GM23338 (cell line): Measurements from ENCODE around the gene PPDPF. TPM values are rescaled to one million over a fixed set of nuclear protein-coding genes. Genes with fewer than 3 reads are reported as not detected.

Experiments
- ATAC-seq: fragments of 200-7000 bp; cut with Tn5 transposase; 3 replicates; pipeline ENCODE4 v1.9.1; 2020
- DNase-seq: peaks from one replicate; pipeline ENCODE4 v3.0.0-alpha.2; 2015; ENCODE audit warnings: low spot score
- H2AFZ ChIP-seq: fragments of 200-600 bp; sonication (generic); 2 replicates; pipeline ENCODE4 v1.8.0; 2016; ENCODE audit warnings: antibody characterized with exemption, mild to moderate bottlenecking, moderate library complexity
- H3F3A ChIP-seq: fragments of 200-600 bp; sonication (generic); replicated peaks from 2 replicates; pipeline ENCODE4 v1.8.0; 2017; ENCODE audit warnings: antibody characterized with exemption, mixed run types, low read depth
- H3K27ac ChIP-seq: fragments of 200-600 bp; sonication (generic); 2 replicates; pipeline ENCODE4 v1.6.1; 2016; ENCODE audit warnings: low read depth
- H3K27me3 ChIP-seq: fragments of 200-600 bp; sonication (generic); 2 replicates; pipeline ENCODE4 v1.8.0; 2016; ENCODE audit warnings: mild to moderate bottlenecking, mixed run types, moderate library complexity; ENCODE audit not compliant: insufficient read depth
- H3K36me3 ChIP-seq: fragments of 200-600 bp; sonication (generic); 2 replicates; pipeline ENCODE4 v1.8.0; 2016; ENCODE audit warnings: mild to moderate bottlenecking; ENCODE audit not compliant: insufficient read depth
- H3K4me1 ChIP-seq: fragments of 200-600 bp; sonication (generic); 2 replicates; pipeline ENCODE4 v1.8.0; 2016; ENCODE audit warnings: mild to moderate bottlenecking, moderate library complexity; ENCODE audit not compliant: insufficient read depth
- H3K4me2 ChIP-seq: fragments of 200-600 bp; sonication (generic); 2 replicates; pipeline ENCODE4 v1.7.1; 2017; ENCODE audit warnings: mixed run types
- H3K4me3 ChIP-seq: fragments of 200-600 bp; sonication (generic); 2 replicates; pipeline ENCODE4 v1.6.1; 2016; ENCODE audit warnings: mixed run types
- H3K79me2 ChIP-seq: fragments of 200-600 bp; sonication (generic); replicated peaks from 2 replicates; pipeline ENCODE4 v1.8.0; 2017; ENCODE audit warnings: mild to moderate bottlenecking; ENCODE audit not compliant: insufficient read depth
- H3K9me2 ChIP-seq: fragments of 200-600 bp; sonication (generic); 2 replicates; pipeline ENCODE4 v1.8.0; 2017; ENCODE audit not compliant: insufficient read depth
- H4K20me1 ChIP-seq: fragments of 200-600 bp; sonication (generic); replicated peaks from 2 replicates; pipeline ENCODE4 v1.8.0; 2017; ENCODE audit warnings: mild to moderate bottlenecking; ENCODE audit not compliant: insufficient read depth
- H3K27ac Mint-ChIP-seq: 2 replicates; pipeline ENCODE4 v1.8.0; 2020; ENCODE audit warnings: inconsistent platforms, mild to moderate bottlenecking, moderate library complexity, mixed read lengths
- H3K27me3 Mint-ChIP-seq: 3 replicates; pipeline ENCODE4 v1.8.0; 2022; ENCODE audit warnings: low read depth, mild to moderate bottlenecking, moderate library complexity, mixed read lengths, inconsistent platforms; ENCODE audit not compliant: insufficient read depth, poor library complexity
- H3K36me3 Mint-ChIP-seq: 3 replicates; pipeline ENCODE4 v1.8.0; 2021; ENCODE audit warnings: low read depth, mild to moderate bottlenecking, inconsistent platforms, moderate library complexity, mixed read lengths
- H3K4me1 Mint-ChIP-seq: 3 replicates; pipeline ENCODE4 v1.8.0; 2020; ENCODE audit warnings: mild to moderate bottlenecking, inconsistent platforms, mixed read lengths
- H3K4me3 Mint-ChIP-seq: 3 replicates; pipeline ENCODE4 v1.8.0; 2021; ENCODE audit warnings: moderate library complexity, mild to moderate bottlenecking, inconsistent platforms, mixed read lengths
- H3K9me3 Mint-ChIP-seq: 3 replicates; pipeline ENCODE4 v1.8.0; 2020; ENCODE audit warnings: moderate library complexity, mild to moderate bottlenecking, inconsistent platforms, mixed read lengths
- CREB1 ChIP-seq: fragments of 250-450 bp; sonication (Bioruptor Pico); IDR thresholded peaks from 2 replicates; pipeline ENCODE4 v1.5.0; 2020; ENCODE audit warnings: low read depth, mild to moderate bottlenecking, moderate library complexity
- CTCF ChIP-seq, 2 experiments: fragments of 200-600 bp in 1 of 2; sonication (generic) in 1 of 2; conservative IDR thresholded peaks; 2 replicates each; pipeline versions ENCODE4 v1.5.1 to v1.6.1; 2016 to 2017; ENCODE audit warnings: antibody characterized with exemption in 2 of 2, low read depth in 2 of 2, mild to moderate bottlenecking in 2 of 2, moderate library complexity in 1 of 2
- ETS1 ChIP-seq: IDR thresholded peaks from 2 replicates; pipeline ENCODE4 v1.6.1; 2016; ENCODE audit warnings: antibody characterized with exemption
- EZH2phosphoT487 ChIP-seq: fragments of 200-600 bp; sonication (generic); IDR thresholded peaks from one replicate; pipeline ENCODE4 v1.8.1; 2018; ENCODE audit warnings: antibody characterized with exemption; ENCODE audit not compliant: unreplicated experiment
- JUNB ChIP-seq: IDR thresholded peaks from one replicate; pipeline ENCODE4 v1.6.1; 2016; ENCODE audit warnings: antibody characterized with exemption; ENCODE audit not compliant: unreplicated experiment
- NANOG ChIP-seq: IDR thresholded peaks from 2 replicates; pipeline ENCODE4 v1.6.1; 2016; ENCODE audit warnings: antibody characterized with exemption, borderline replicate concordance
- POLR2AphosphoS5 ChIP-seq: IDR thresholded peaks from 2 replicates; pipeline ENCODE4 v1.6.1; 2016; ENCODE audit warnings: antibody characterized with exemption, low read depth
- STAT1 ChIP-seq: IDR thresholded peaks from one replicate; pipeline ENCODE4 v1.6.1; 2016; ENCODE audit warnings: antibody characterized with exemption; ENCODE audit not compliant: unreplicated experiment
- ZNF114 ChIP-seq: fragments of 250-450 bp; sonication (Bioruptor Pico); IDR thresholded peaks from 2 replicates; pipeline ENCODE4 v1.5.0; 2020; ENCODE audit warnings: mild to moderate bottlenecking, moderate library complexity
- ZNF331 ChIP-seq: fragments of 250-450 bp; sonication (Bioruptor Pico); IDR thresholded peaks from 2 replicates; pipeline ENCODE4 v1.5.0; 2020; ENCODE audit warnings: low read depth, mild to moderate bottlenecking, moderate library complexity
- ZNF462 ChIP-seq: fragments of 250-450 bp; sonication (Bioruptor Pico); IDR thresholded peaks from 2 replicates; pipeline ENCODE4 v1.5.0; 2020; ENCODE audit warnings: mild to moderate bottlenecking, moderate library complexity
- polyA plus RNA-seq: library from polyadenylated mRNA; unstranded; fragments of >200 nt; fragmentation: Nextera tagmentation; extraction: Ambion mirVana; gene quantifications from 2 replicates; pipeline ENCODE4 v1.2.1, GENCODE V29; 2016
- total RNA-seq: library from RNA; depleted of rRNA; stranded (reverse); fragments of >200 nt; shearing (Covaris generic); gene quantifications from 2 replicates; pipeline ENCODE4 v1.2.3, GENCODE V29; 2014

The PPDPF gene
- total and polyA plus RNA-seq, 2 experiments from 2014 or later, result 83.9 to 141 TPM

- no peak for TF ChIP-seq ZNF462 (CRISPR knock-in tag)
- no peak for TF ChIP-seq POLR2AphosphoS5
- TF ChIP-seq CTCF (conservative IDR thresholded peaks at IDR 0.05; ENCODE audit: low read depth in 2 of 2), result no peak
- no peak for TF ChIP-seq NANOG
Measured at GRCh38 chr20:63561624-63562396, 41.2 kb downstream of the PPDPF start (continued).

- ATAC-seq (no peak), DNase-seq (no peak)
- H3K4me2 ChIP-seq, result no peak overlapping the region
- no peaks in the 10 kb centered on the region for H3K79me2 ChIP-seq
- H3K27me3 ChIP-seq, result no peaks in the 10 kb centered on the region
- Mint-ChIP-seq H3K9me3 (peaks cover 4% of the 10 kb centered on the region; the same call in 2 of the 3 replicates), H3K27me3 (no peaks in the 10 kb centered on the region), H3K36me3 (peaks cover 3% of the 10 kb centered on the region; the same call in 1 of the 3 replicates), H3K27ac (no peak overlapping the region), H3K4me1 (no peaks in the 10 kb centered on the region), H3K4me3 (no peak overlapping the region)
- no peak overlapping the region for H3K4me3 ChIP-seq
- no peaks in the 10 kb centered on the region for H3K36me3 ChIP-seq
- no peak overlapping the region for H2AFZ ChIP-seq
- H3K4me1 ChIP-seq, result no peaks in the 10 kb centered on the region
- H3K9me2 ChIP-seq, result no peaks in the 10 kb centered on the region
- H3K27ac ChIP-seq, result no peak overlapping the region
- no peaks in the 10 kb centered on the region for H4K20me1 ChIP-seq
- H3F3A ChIP-seq, result no peaks in the 10 kb centered on the region
- no peak for TF ChIP-seq ZNF331
- TF ChIP-seq JUNB, result no peak
- TF ChIP-seq ETS1, result no peak
- TF ChIP-seq NANOG, result no peak
- no peak for TF ChIP-seq ZNF114 (CRISPR knock-in tag)
- TF ChIP-seq STAT1, result no peak
- TF ChIP-seq EZH2phosphoT487, result no peak
- no peak for TF ChIP-seq CREB1 (CRISPR knock-in tag)
Measured at GRCh38 chr20:63562461-63563224, 42.1 kb downstream of the PPDPF start.
